ACC112 (cell line): ENCODE measurements around the gene EPHA8.

Experiments
- H2AFZ ChIP-seq: fragments of 200-600 bp; sonication (generic); one replicate; pipeline ENCODE4 v1.6.0; 2017; ENCODE audit warnings: antibody characterized with exemption, low read length; ENCODE audit not compliant: unreplicated experiment
- H3K27ac ChIP-seq: fragments of 200-600 bp; sonication (generic); 2 replicates; pipeline ENCODE4 v1.5.1; 2014; ENCODE audit warnings: low read depth, mild to moderate bottlenecking, antibody characterized with exemption, low read length, moderate library complexity
- H3K27me3 ChIP-seq: fragments of 200-600 bp; sonication (generic); 2 replicates; pipeline ENCODE4 v1.6.1; 2014; ENCODE audit warnings: mild to moderate bottlenecking, antibody characterized with exemption, low read length, moderate library complexity, mixed read lengths; ENCODE audit not compliant: insufficient read depth
- H3K36me3 ChIP-seq: fragments of 200-600 bp; sonication (generic); 2 replicates; pipeline ENCODE4 v1.6.1; 2016; ENCODE audit warnings: mild to moderate bottlenecking, antibody characterized with exemption, low read length, moderate library complexity, mixed read lengths; ENCODE audit not compliant: insufficient read depth
- H3K4me1 ChIP-seq: fragments of 200-600 bp; sonication (generic); one replicate; pipeline ENCODE4 v1.6.1; 2016; ENCODE audit warnings: low read length, mixed read lengths; ENCODE audit not compliant: insufficient read depth, unreplicated experiment, control insufficient read depth
- H3K4me3 ChIP-seq: fragments of 200-600 bp; sonication (generic); 2 replicates; pipeline ENCODE4 v1.5.1; 2014; ENCODE audit warnings: mild to moderate bottlenecking, low read depth, low read length
- H3K79me2 ChIP-seq: fragments of 200-600 bp; sonication (generic); one replicate; pipeline ENCODE4 v1.6.0; 2016; ENCODE audit warnings: low read length; ENCODE audit not compliant: control insufficient read depth, unreplicated experiment, insufficient read depth

The EPHA8 gene

GRCh38 chr1:22547818-22548462 is 15.3 kb upstream of the EPHA8 start:
- H2AFZ ChIP-seq, result no peak overlapping the region
- H3K4me1 ChIP-seq, result no peaks in the 10 kb centered on the region
- no peaks in the 10 kb centered on the region for H3K36me3 ChIP-seq
- H3K27me3 ChIP-seq, result peaks cover 49% of the 10 kb centered on the region
- H3K4me3 ChIP-seq, result no peak overlapping the region
- H3K27ac ChIP-seq, result no peak overlapping the region
- H3K79me2 ChIP-seq, result no peaks in the 10 kb centered on the region

DNA sequence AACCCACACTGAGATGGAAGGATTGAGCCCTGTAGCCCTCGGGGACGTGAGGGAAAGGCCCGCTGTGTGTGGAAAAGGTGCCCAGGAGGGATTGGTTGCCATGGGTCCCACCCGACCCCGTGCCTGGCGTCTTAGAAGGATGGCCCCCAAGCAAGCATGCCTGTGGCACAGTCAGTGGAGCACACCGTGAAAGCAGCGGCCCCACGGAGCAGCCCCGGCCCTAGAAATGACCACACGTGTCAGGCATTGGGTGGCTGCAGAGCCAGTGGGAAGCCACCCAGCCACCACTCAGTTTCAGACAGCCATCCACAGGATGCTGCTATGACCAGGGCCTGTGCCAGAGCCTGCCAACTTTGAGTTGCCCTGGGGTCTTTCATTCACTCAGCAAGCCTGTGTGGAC is 13.3 kb upstream of the EPHA8 start:
- Histone ChIP-seq H3K4me1 (no peaks in the 10 kb centered on the region), H3K36me3 (no peaks in the 10 kb centered on the region), H3K4me3 (no peak overlapping the region), H2AFZ (no peak overlapping the region), H3K27ac (no peak overlapping the region), H3K27me3 (peaks cover 70% of the 10 kb centered on the region), H3K79me2 (no peaks in the 10 kb centered on the region)

- Histone ChIP-seq H3K4me1 (no peaks in the 10 kb centered on the region), H3K79me2 (no peaks in the 10 kb centered on the region), H3K27ac (no peak overlapping the region), H3K27me3 (peaks cover 73% of the 10 kb centered on the region), H3K36me3 (no peaks in the 10 kb centered on the region), H2AFZ (no peak overlapping the region), H3K4me3 (no peak overlapping the region)
Observed at GRCh38 chr1:22551591-22551990, 11.7 kb upstream of the EPHA8 start.

- Histone ChIP-seq H2AFZ (no peak overlapping the region), H3K79me2 (no peaks in the 10 kb centered on the region), H3K27ac (no peak overlapping the region), H3K36me3 (no peaks in the 10 kb centered on the region), H3K4me1 (no peaks in the 10 kb centered on the region), H3K4me3 (no peak overlapping the region), H3K27me3 (peaks cover 73% of the 10 kb centered on the region)
Observed at GRCh38 chr1:22552021-22552420, 11.3 kb upstream of the EPHA8 start.

DNA sequence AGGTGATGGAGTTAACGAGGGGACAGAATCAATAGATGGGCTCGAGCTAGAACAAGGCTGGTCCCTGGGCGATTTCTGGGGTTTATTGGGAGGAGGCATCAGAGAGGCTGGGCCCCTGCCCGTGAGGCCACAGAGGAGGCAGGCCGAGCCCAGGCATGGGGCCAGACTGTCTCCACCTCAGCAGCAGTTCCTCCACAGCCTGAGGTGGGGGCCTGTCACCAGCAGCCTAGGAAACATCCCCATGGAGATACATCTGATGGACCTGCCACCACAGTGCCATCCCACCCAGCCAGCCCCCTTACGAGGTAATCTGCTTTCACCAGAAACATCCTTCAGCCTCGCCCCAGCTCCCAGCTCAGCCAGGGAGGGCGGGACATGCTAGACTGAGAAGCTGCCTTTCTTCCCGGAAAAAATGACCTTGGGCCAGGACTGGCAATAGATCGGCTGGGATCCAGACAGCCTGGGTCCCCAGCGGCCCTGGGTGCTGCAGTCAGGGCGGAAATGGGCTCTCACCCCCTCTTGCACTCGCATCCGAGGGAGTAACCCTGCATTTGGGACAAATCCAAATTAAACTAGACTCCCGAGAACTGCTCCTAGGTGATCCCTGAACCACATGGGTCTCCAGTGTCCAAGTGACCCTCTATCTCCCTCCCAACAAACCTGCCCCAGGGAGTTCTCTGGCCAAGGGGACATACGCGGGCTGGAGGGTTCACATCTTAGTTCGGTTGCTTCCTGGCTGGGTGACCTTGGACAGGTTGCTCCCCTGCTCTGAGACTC is 10.0 kb upstream of the EPHA8 start:
- H2AFZ ChIP-seq, result no peak overlapping the region
- peaks cover 71% of the 10 kb centered on the region for H3K27me3 ChIP-seq
- H3K79me2 ChIP-seq, result no peaks in the 10 kb centered on the region
- H3K4me1 ChIP-seq, result no peaks in the 10 kb centered on the region
- H3K27ac ChIP-seq, result no peak overlapping the region
- no peak overlapping the region for H3K4me3 ChIP-seq
- no peaks in the 10 kb centered on the region for H3K36me3 ChIP-seq

DNA sequence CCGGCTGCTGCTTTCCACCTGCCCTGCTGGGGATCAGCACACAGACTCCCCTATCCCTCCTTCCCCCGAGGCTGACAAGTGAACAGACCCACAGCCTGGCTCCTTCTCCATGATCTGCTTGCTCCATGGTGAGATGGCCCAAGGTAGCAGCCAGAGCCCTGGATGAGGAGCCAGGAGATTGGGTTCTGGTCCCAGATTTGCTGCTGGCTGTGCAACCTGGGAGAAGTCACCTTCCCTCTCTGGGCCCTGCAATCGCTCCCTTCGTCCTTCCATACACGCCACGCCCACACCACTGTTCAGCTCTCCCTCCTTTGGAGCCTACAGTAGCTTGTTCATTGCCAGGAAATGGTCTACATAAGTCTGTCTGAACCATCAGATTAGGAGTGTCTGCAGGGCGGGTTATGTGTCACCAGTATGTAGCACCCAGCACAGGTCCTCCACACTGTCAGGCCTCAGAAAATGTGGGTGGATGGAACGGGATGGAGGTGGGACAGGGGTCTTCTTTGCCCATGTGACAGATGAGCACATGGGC is 9.2 kb upstream of the EPHA8 start:
- peaks cover 68% of the 10 kb centered on the region for H3K27me3 ChIP-seq
- no peaks in the 10 kb centered on the region for H3K79me2 ChIP-seq
- no peaks in the 10 kb centered on the region for H3K36me3 ChIP-seq
- H3K27ac ChIP-seq, result no peak overlapping the region
- no peak overlapping the region for H3K4me3 ChIP-seq
- no peaks in the 10 kb centered on the region for H3K4me1 ChIP-seq
- no peak overlapping the region for H2AFZ ChIP-seq

- Histone ChIP-seq H3K4me3 (no peak overlapping the region), H3K79me2 (no peaks in the 10 kb centered on the region), H2AFZ (no peak overlapping the region), H3K27ac (no peak overlapping the region), H3K36me3 (no peaks in the 10 kb centered on the region), H3K4me1 (no peaks in the 10 kb centered on the region), H3K27me3 (peaks cover 77% of the 10 kb centered on the region)
Observed at GRCh38 chr1:22555371-22555656, 8.0 kb upstream of the EPHA8 start.

GRCh38 chr1:22556391-22557104 is 6.7 kb upstream of the EPHA8 start:
- no peaks in the 10 kb centered on the region for H3K79me2 ChIP-seq
- H3K4me3 ChIP-seq, result no peak overlapping the region
- peaks cover 89% of the 10 kb centered on the region for H3K27me3 ChIP-seq
- H3K4me1 ChIP-seq, result no peaks in the 10 kb centered on the region
- H2AFZ ChIP-seq, result no peak overlapping the region
- H3K27ac ChIP-seq, result no peak overlapping the region
- H3K36me3 ChIP-seq, result no peaks in the 10 kb centered on the region

- Histone ChIP-seq H3K27ac (no peak overlapping the region), H2AFZ (no peak overlapping the region), H3K27me3 (peaks cover 93% of the 10 kb centered on the region), H3K36me3 (no peaks in the 10 kb centered on the region), H3K4me3 (no peak overlapping the region), H3K79me2 (no peaks in the 10 kb centered on the region), H3K4me1 (no peaks in the 10 kb centered on the region)
Observed at GRCh38 chr1:22557341-22557950, 5.8 kb upstream of the EPHA8 start.

DNA sequence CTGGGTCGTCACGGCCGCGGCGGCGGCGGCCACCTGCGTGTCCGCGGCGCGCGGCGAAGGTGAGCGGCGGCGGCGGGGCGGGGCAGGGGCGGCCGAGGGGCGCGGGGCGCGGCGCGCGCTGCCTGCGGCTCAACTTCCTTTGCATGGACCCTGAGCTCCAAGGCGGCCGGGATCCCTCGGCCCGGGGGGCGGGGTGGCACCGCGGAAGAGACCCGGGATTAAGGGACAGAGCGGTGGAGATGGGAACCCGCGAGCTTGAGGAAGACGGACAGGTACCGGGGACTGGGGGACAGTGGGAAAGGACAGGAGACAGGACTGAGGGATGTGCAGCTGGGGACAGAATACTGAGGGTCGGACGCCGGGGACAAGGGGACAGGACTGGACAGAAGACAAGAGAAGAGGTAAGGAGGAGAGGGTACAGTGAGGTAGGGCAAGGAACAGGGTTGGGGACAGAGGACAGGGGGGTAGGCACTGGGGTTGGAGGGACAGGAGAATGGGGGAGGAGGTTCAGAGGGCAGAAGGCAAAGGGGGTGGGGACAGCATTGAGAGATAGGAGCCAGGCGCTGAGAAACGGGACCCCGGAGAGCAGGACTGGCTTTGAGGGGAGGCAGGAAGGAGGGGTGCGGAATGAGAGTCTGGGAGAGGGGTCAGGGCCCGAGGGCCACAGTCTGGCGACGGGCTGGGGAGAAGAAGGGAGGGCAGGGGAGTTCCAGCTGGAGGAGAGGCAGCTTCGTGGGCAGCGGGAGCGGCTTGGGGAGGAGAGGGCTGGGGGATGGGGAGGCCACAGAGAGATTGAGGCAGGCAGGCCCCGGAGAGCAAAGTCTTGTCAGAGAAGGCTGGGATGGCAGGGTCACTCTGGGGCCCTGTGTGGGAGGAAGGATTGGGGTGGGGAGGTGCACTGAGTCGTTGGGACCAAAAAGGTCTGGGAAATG is 648 bp downstream of the EPHA8 start:
- Histone ChIP-seq H3K27ac (no peak overlapping the region), H2AFZ (no peak overlapping the region), H3K36me3 (no peaks in the 10 kb centered on the region), H3K79me2 (no peaks in the 10 kb centered on the region), H3K4me3 (no peak overlapping the region), H3K4me1 (no peaks in the 10 kb centered on the region), H3K27me3 (peaks cover 93% of the 10 kb centered on the region)
